Measurements from ENCODE around the gene SLC19A2.

- TF ChIP-seq CTCF (IDR thresholded peaks at IDR 0.05) (no peak), POLR2A (IDR thresholded peaks at IDR 0.05) (no peak)
Observed at GRCh38 chr1:169515641-169516040, 29.9 kb upstream of the SLC19A2 start.
